ENCODE data around the gene OPCML.

OPCML gene

DNA sequence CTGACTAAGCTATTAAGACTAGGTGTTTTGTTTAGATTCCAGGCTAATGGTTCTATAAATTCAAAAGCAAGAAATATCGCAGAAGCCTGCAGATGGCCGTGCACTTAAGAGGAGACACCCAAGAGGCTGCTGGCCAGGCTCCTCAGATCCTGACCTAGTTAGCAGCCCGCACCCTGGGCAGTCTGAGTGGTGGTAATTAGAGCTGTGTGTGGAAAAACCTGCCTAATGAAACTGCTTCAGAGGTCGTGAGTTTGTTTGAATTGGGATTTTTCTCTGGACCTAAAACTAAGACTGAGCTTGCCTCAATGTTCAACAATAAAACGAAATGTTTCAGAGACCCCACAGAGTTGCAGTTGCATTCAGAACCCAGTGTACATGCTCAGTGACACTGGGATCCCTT is 627.7 kb downstream of the OPCML start:
- DNase-seq (ENCODE audit: low spot score): no peak
- TF ChIP-seq, protein P1, sequence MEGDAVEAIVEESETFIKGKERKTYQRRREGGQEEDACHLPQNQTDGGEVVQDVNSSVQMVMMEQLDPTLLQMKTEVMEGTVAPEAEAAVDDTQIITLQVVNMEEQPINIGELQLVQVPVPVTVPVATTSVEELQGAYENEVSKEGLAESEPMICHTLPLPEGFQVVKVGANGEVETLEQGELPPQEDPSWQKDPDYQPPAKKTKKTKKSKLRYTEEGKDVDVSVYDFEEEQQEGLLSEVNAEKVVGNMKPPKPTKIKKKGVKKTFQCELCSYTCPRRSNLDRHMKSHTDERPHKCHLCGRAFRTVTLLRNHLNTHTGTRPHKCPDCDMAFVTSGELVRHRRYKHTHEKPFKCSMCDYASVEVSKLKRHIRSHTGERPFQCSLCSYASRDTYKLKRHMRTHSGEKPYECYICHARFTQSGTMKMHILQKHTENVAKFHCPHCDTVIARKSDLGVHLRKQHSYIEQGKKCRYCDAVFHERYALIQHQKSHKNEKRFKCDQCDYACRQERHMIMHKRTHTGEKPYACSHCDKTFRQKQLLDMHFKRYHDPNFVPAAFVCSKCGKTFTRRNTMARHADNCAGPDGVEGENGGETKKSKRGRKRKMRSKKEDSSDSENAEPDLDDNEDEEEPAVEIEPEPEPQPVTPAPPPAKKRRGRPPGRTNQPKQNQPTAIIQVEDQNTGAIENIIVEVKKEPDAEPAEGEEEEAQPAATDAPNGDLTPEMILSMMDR (IDR thresholded peaks at IDR 0.05; ENCODE audit: borderline replicate concordance, control extremely low read depth, extremely low read depth, insufficient read depth, missing control alignments): no peak
- in situ Hi-C loops (cut with MboI; ENCODE audit: low sequenced_read_pairs, unreplicated experiment): no loop called here

DNA sequence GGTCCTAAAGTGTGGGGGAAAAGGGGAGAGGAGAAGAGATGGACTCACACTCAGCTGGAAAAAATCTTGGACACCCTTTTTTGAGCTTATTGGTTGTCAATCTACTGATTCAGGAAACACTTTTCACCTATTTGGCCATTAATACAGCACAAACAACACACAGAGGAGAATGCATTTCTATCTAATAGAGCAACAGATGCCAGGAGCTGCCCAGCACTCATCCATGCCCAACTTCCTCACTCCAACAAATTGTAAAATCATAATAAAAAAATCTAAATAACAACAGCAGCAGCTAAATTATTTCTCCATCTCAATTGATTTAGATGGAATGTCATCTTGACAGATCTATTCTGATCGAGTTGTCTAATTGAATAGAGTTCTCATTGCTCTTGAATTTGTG is 628.2 kb downstream of the OPCML start:
- TF ChIP-seq, protein P1 (IDR thresholded peaks at IDR 0.05; ENCODE audit: borderline replicate concordance, control extremely low read depth, extremely low read depth, insufficient read depth, missing control alignments): no peak
- in situ Hi-C loops (cut with MboI; ENCODE audit: low sequenced_read_pairs, unreplicated experiment): no loop called here
- no peak for DNase-seq (ENCODE audit: low spot score)

DNA sequence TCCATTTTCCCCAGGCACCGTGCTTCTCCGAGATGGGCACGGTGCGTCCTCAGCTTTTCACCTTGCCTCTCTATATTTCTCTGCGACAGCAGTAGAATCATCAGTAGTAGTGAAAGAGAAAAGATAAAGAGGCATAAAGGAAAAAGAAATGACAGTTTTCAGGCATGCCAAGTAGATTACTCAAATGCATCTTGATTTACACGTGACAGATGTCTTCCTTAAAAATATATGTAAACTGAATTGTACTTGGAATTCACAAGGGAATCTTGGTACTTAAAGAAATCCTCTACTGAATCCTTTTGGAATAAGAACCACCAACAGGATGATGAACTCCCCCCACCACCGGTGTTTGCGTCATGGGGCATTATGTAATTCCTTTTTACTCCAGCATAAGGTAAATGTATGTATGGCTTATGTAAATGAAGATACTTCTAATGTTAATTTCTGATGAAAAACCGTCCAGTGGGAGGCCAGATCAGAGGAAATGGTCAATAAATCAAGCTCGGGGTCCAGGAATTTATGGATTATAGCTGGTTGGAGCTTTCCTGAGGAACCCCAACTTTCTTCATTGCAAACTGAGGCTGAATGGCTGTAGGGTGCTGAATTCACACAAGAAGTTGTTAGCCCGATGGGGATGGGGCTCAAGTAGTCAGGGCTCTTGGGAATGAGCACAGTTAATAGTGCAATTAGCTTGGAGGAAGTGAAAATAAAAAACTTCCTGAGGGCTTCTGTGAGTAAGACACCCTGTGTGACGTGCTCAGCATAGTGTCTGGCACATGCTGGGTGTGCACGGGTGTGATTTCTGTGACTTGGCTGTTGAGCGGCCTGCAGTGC is 630.4 kb downstream of the OPCML start:
- DNase-seq (ENCODE audit: low spot score): no peak
- in situ Hi-C loops (cut with MboI; ENCODE audit: low sequenced_read_pairs, unreplicated experiment): no loop called here
- TF ChIP-seq, protein P1 (IDR thresholded peaks at IDR 0.05; ENCODE audit: borderline replicate concordance, control extremely low read depth, extremely low read depth, insufficient read depth, missing control alignments): no peak

GRCh38 chr11:132898676-132899075 is 633.6 kb downstream of the OPCML start:
- in situ Hi-C loops (cut with MboI; ENCODE audit: low sequenced_read_pairs, unreplicated experiment): no loop called here
- TF ChIP-seq, protein P1 (IDR thresholded peaks at IDR 0.05; ENCODE audit: borderline replicate concordance, control extremely low read depth, extremely low read depth, insufficient read depth, missing control alignments): no peak
- DNase-seq (ENCODE audit: low spot score): no peak

GRCh38 chr11:132898021-132898420 is 634.3 kb downstream of the OPCML start:
- no peak for DNase-seq (ENCODE audit: low spot score)
- TF ChIP-seq, protein P1 (IDR thresholded peaks at IDR 0.05; ENCODE audit: borderline replicate concordance, control extremely low read depth, extremely low read depth, insufficient read depth, missing control alignments): no peak
- in situ Hi-C loops (cut with MboI; ENCODE audit: low sequenced_read_pairs, unreplicated experiment): no loop called here

DNA sequence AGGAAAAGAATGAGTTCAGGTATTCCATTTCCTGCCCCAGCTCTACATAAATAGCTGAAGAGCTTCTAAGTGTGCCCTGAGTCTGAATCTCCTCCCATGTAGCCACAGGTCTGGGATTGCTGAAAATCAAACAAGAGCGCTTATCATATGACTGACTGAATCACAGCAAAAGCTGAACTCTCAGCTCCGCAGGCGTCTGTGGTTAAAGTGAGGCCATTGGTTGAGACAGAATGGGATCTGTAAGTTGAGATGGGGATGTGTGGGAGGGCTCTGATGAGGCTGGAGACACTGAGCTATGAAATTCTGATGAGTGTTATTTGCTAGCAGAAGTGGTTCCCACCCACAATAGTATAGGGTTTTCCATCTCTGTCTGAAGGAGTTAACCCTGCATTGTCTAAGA is 637.0 kb downstream of the OPCML start:
- no peak for DNase-seq (ENCODE audit: low spot score)
- TF ChIP-seq, protein P1 (IDR thresholded peaks at IDR 0.05; ENCODE audit: borderline replicate concordance, control extremely low read depth, extremely low read depth, insufficient read depth, missing control alignments): no peak
- in situ Hi-C loops (cut with MboI; ENCODE audit: low sequenced_read_pairs, unreplicated experiment): no loop called here
